ENCODE measurements around the gene MT1H. TPM values are rescaled to one million over a fixed set of nuclear protein-coding genes. Genes with fewer than 3 reads are reported as not detected.

The MT1H gene
- total RNA-seq, 1 donor, result not detected

DNA sequence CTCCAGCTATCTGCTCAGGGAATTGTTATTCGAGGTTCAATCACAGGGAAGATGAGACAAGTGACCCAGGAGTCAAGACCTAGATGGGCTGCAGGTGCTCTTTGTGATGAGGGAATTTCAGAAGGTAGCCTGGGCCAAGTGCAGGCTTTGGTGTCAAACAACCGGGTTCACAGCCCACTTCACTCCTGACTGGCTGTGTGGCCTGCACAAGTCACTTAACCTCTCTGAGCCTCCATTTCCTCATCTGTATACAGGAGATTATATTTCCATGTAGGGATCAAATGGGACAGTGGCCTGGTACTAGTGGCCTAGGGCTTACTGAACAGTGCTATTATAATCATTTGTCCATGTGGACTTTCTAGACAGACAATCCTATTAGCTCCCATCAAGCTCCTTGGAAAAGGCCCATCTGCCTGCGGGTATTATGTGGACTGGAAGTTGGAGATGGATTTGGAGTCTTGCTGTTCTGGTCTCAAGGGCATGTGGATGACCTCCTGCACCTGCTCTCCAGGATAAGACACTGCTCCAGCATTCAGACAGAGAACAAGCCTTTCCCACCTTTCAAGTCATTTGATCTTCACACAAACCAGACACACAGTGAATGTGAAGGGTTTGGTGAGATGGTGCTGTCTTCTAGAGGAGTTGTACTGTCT lies 9.6 kb downstream of the MT1H start:
- Histone ChIP-seq H2AFZ (ENCODE audit: low read length) (no peak overlapping the region), H3K4me3 (ENCODE audit: insufficient read depth, low read length) (no peak overlapping the region), H3K4me2 (ENCODE audit: insufficient read depth, low read length) (no peak overlapping the region), H3K79me2 (ENCODE audit: insufficient read depth, low read length) (no peaks in the 10 kb centered on the region), H3K4me1 (ENCODE audit: insufficient read depth, low read length) (peaks cover 14% of the 10 kb centered on the region), H3K36me3 (ENCODE audit: insufficient read depth, low read length) (no peaks in the 10 kb centered on the region), H3K9me3 (ENCODE audit: low read depth, low read length) (no peaks in the 10 kb centered on the region), H3K27ac (ENCODE audit: low read depth, low read length) (no peak overlapping the region), H3K27me3 (ENCODE audit: insufficient read depth, low read length) (peaks cover 17% of the 10 kb centered on the region), H4K20me1 (ENCODE audit: insufficient read depth, low read length) (no peaks in the 10 kb centered on the region)
- TF ChIP-seq CTCF (IDR thresholded peaks at IDR 0.05; ENCODE audit: extremely low read depth, low read depth, low read length), result no peak
- no peak for DNase-seq (ENCODE audit: insufficient read length, low spot score, missing footprints)

DNA sequence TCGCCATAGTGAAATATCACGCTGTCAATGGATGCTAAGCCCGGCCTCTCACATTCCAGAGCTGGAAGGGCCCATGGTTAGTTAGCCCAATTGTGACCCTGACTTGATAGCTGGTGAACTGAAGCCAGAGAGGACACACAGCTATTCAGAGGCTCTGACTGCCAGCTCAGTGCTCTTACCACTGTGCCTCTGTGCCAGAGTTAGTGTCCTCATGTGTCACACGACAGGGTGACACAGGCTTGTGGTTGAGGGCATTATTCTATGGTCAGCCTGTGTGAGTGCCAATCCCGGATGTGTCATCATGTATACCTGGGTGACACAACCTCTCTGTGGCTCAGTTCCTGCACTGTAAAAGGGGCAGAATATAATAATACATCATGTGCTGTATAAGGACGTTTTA lies 10.2 kb downstream of the MT1H start:
- H2AFZ ChIP-seq (ENCODE audit: low read length), result no peak overlapping the region

GRCh38 chr16:56681939-56682702 lies 12.5 kb downstream of the MT1H start, which contains the start of gene MT1X:
TSS of gene MT1X (plus strand) at chr16:56682470. CDS start at chr16:56682541, 71 bp downstream.
- no peaks in the 10 kb centered on the region for H4K20me1 ChIP-seq (ENCODE audit: insufficient read depth, low read length)
- TF ChIP-seq CTCF (IDR thresholded peaks at IDR 0.05; ENCODE audit: extremely low read depth, low read depth, low read length), result no peak
- H3K27ac ChIP-seq (ENCODE audit: low read depth, low read length), result peak within 1 kb of the TSS; percentile 83
- peak within 1 kb of the TSS; percentile 85 for H3K4me3 ChIP-seq (ENCODE audit: insufficient read depth, low read length)
- peak; percentile 96 for DNase-seq (ENCODE audit: insufficient read length, low spot score, missing footprints)
- peak within 1 kb of the TSS; percentile 100 for H3K4me2 ChIP-seq (ENCODE audit: insufficient read depth, low read length)
- H3K36me3 ChIP-seq (ENCODE audit: insufficient read depth, low read length), result no peaks in the 10 kb centered on the region
- H3K9me3 ChIP-seq (ENCODE audit: low read depth, low read length), result no peaks in the 10 kb centered on the region
- H3K4me1 ChIP-seq (ENCODE audit: insufficient read depth, low read length), result peaks cover 14% of the 10 kb centered on the region
- H2AFZ ChIP-seq (ENCODE audit: low read length), result peak within 1 kb of the TSS; percentile 99
- no peaks in the 10 kb centered on the region for H3K79me2 ChIP-seq (ENCODE audit: insufficient read depth, low read length)
- H3K27me3 ChIP-seq (ENCODE audit: insufficient read depth, low read length), result peaks cover under 1% of the 10 kb centered on the region

More for the DNA sequence above, 10.2 kb downstream of the MT1H start:
- Histone ChIP-seq H3K9me3 (ENCODE audit: low read depth, low read length) (no peaks in the 10 kb centered on the region), H4K20me1 (ENCODE audit: insufficient read depth, low read length) (no peaks in the 10 kb centered on the region), H3K36me3 (ENCODE audit: insufficient read depth, low read length) (no peaks in the 10 kb centered on the region), H3K4me1 (ENCODE audit: insufficient read depth, low read length) (peaks cover 14% of the 10 kb centered on the region), H3K27me3 (ENCODE audit: insufficient read depth, low read length) (peaks cover 17% of the 10 kb centered on the region), H3K27ac (ENCODE audit: low read depth, low read length) (no peak overlapping the region), H3K79me2 (ENCODE audit: insufficient read depth, low read length) (no peaks in the 10 kb centered on the region), H3K4me2 (ENCODE audit: insufficient read depth, low read length) (no peak overlapping the region), H3K4me3 (ENCODE audit: insufficient read depth, low read length) (no peak overlapping the region)
- TF ChIP-seq CTCF (IDR thresholded peaks at IDR 0.05; ENCODE audit: extremely low read depth, low read depth, low read length), result no peak
- DNase-seq (ENCODE audit: insufficient read length, low spot score, missing footprints), result no peak

Measured in osteoblast (primary cell).